GM18861 (cell line): ENCODE data around the gene IL12RB2.
A peak's percentile ranks its signal among the peaks of the same experiment; 100 is the strongest.
"Not testable (repeated sequence)": the region's sequence is repeated elsewhere in the genome, so short reads cannot be mapped to it uniquely, and the experiment has no call there.

Experiments used
- ATAC-seq: cut with Tn5 transposase; IDR thresholded peaks from one replicate; pipeline ENCODE4 v1.9.1; 2021; ENCODE audit not compliant: unreplicated experiment

Gene IL12RB2

DNA sequence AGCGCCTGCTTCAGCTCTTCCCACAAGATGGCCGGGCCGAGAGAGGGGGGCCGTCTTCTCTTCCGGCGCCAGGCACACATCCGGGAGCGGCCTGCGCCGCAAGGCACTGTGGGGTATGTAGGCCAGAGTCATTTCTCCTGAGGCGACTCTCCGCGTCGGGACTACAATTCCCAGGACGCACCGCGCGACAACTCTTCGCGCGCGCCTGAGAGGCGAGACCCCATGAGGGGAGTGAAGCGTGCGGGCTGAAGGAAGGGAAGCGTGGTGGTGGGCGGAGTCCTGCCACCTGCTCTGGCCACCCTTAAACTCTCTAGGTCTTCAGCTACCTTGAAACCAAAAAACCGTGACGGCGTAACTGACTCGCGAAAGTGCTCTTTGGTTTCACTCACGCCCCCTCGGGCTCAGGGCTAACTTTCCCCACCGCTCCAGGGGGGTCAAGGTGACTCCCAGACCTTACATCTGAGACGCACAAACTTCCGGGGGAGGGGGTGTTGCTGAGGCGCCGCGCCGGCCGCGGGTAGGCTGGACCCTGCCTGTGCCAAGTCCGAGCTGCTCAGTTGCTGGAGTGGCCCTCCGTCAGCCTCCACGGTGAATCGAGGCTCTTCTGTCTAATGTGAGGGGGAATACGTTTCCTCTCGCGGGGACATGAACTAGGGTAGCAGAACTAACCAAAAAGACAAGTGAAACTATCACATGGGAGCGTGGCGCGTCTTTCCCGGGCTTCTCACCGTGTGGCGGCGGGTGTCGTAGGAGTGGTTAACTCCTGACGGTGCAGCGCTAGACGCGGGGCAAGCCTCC lies 122.9 kb downstream of the IL12RB2 start, which contains the start of gene SERBP1:
Gene SERBP1 (minus strand): TSS at position 45 of the 798 bp plus-strand sequence. CDS start 102 bp downstream, outside the sequence.
- peak; percentile 90 for ATAC-seq

DNA sequence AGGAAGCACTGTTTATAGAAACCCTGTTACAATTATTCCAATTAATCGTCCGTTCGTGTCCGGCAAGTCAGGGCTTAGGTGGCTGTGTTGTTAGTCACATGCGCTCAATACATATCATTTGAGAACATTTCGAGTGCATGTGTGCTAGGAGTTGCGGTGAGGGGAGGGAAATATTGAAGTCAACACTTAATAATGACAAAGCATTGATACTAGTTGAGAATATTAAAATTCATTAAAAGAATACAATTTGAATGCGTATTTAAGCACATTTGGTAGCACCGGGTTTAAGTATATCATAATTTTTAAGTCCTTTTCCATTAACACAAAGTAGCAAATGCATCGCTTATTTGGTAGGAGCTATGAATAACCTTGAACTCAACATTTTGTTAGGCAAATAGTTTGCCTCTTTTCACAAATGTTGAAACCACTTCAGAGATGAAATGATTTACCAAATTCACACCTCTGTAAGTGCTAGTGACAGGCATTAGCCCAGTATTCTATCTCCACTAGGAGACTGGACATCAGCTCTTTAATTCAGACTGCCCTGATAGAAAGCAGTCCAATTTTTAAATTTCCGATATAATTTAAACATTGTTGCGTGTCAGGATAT lies 123.6 kb downstream of the IL12RB2 start:
- ATAC-seq = no peak

DNA sequence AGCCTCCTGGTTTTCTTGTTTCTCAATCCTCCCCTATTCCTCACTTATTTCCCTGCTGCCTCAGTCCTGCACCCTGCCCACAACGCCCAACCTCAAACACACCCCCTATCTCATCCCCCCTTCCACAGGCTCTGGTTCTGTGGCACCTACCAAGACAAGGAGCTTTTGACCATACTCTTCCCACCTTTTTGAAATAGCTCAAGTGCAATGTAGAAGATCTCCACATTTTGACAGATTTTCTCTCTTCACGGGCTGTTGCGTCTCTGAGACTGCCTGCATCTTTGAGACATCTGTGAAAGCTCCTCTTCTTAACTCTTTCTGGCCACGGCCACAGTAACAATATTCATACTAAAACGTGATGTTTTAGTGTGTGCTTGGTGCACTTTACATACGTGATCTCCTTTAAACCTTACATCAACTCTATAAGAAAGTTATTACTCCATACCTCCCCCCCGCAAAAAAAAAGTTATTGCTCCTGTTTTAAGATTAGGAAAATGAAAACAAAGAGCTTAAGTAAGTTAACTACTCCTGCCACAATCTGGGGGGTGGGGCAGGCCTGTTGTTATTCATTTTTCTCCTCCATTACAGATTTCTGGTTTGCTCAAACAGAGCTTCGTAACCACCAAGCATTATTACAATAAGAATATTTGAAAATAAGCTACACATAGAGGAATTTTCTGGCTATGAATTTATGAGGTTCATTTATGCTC lies 124.4 kb downstream of the IL12RB2 start:
- ATAC-seq = no peak

DNA sequence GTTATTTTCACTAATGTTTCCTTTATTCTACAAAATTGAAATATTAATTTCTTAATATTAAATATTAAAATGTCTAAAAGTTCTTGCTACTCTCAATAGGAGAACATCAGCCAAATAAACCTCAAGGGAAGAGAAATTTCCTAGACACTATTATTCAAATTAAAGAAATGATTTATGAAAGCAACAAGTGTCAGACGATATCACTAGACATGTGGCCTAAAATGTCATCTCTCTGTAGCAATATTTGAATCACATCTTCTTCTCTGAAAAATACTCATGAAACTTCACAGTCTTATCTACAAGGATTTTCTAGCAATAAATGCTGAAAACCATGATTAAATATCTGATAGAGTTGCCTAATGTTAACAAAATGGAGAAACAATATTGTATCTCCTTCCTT lies 125.1 kb downstream of the IL12RB2 start:
- ATAC-seq = no peak

DNA sequence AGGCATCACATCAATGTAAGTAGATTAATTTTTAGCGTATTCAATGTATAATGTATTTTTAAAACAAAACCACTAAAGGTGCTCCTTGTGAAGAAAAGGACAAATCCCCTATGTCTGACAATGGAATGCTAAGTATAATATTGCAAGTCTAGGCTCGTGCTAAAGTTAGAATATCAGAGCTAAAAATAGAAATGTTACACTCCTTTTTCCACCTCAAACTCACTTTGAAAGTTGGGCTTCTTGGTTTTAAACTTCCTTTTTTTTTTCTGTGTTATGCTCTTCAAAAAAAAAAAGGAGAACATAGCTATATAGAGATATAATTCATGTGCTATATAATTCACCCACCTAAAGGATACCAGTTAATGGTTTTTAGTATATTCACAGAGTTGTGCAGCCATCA lies 126.2 kb downstream of the IL12RB2 start:
- ATAC-seq = no peak

DNA sequence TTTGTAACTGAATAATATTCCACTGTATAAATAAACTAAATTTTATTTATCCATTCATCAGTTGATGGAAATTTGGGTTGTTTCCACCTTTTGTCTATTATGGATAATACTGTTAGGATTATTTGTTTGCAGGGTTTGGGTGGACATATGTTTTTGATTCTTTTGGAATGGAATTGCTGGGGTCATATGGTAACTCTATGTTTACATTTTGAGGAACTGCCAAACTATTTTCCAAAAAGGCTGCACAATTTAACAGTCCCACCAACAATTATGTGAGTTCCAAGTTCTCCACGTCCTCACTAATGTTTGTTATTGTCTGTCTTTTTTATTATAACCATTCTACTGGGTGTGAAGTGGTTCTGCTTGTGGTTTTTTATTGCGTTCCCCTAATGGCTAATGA lies 126.8 kb downstream of the IL12RB2 start:
- ATAC-seq = no peak

DNA sequence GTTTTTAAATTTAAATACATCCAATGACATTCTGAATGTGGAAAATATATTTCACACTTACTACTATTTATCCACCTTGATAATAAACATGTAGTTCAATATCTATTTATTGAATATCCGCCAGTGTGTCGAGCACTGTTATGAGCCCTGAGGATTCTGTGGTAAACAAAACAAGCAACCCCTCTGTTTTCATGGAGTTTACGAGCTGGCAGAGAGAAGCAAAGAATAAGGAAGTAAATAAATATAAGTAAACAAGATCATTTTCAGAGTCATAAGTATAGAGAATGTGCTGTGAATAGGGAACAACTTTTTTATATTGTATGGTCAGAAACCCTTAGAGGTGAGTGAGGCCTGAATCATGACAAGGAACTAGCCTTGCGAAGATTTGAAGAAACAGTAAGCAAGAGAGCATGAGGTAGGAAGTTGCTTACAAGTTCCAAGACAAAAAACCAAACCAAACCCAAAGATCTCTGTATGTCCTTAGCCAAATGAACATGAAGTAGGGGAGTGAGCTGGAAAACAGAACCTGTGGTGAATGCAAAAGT lies 128.9 kb downstream of the IL12RB2 start:
- no peak for ATAC-seq

DNA sequence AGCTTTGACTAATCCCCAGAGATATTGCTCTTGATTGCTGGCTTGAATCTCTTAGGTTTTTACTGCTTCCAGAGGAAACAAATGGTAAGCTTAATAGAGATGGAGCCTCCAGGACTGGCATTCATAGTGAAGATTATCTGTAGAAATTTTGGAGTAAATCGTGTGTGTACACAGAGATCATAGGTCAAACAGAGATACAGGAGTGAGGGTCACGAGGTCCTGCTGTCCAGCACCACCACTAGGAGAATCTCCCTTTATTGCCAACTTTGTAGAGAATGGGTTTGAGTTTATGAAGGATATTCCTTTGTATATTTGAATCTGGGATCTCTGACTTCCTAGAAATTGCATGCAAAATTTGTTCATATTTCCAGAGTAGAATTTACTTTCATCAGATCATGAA lies 130.3 kb downstream of the IL12RB2 start:
- ATAC-seq = no peak

DNA sequence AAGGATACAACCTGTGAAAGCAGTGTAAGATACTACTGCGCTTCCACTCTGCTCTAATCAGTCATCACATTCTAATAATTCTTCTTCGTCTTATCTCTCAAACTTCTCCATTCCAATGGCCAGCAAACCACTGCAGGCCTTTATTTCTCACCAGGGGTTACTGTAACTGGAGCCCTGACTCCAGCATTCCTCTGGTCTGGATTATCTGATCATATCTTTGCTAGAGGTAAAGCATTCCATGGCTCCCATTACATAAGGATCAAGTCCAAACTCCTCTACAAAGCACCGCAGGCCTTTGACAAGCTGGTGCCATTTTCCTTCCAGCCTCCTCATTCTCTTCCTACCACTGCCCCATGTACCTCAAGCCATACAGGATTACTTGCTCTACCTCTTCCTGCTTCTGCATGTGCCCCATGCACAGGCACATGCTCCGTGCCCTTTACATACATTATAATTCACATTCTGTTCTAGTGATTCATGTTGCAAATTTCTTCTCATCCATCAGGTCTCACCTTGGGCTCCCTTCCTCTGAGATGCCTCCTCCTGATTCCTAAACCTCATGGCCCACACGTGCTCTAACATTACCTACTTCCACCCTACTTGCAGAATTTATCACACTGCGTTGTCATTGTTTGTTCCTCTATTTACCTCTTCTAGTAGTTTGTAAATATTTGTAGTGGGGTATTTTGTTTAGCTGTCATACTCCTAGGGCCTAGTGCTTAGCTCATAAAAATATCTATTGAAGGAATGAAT lies 131.8 kb downstream of the IL12RB2 start:
- ATAC-seq = no peak

DNA sequence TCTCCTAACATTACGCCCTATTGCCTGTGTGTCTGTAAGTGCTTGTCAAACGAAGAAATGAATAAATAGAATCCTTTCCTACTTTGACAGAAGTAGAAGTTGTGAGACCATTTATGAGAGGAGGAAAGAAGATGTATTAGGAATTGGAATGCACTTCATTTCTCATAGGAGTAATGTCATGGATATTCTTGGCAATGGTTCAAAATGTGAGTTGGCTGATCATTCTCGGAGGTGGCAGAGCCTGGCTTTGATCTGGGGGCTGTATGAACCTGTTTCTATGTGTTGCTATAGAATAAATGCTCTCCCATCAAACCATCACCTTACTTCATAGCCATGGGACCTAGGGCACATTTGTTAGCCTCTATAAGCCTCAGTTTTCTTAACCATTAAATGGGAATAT lies 132.7 kb downstream of the IL12RB2 start:
- no peak for ATAC-seq

DNA sequence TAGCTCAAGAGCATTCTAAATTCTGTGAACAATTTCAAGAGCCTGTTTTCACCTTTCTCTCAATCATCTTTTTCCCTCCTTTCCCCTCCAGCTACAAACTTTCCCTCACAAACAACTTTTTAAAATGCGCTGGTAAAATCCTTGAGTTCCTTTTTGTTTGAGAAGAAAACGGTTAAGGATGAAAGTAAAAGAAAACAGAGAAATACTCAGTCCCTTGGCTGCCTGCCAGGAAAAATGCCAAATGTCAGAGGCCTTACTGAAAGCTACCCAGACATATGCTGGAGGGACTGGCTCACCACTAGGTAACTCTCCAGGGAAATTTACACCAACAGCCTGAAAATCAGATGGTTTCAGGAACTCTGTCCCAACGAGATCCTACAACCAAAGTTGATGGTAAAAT lies 133.5 kb downstream of the IL12RB2 start:
- no peak for ATAC-seq

DNA sequence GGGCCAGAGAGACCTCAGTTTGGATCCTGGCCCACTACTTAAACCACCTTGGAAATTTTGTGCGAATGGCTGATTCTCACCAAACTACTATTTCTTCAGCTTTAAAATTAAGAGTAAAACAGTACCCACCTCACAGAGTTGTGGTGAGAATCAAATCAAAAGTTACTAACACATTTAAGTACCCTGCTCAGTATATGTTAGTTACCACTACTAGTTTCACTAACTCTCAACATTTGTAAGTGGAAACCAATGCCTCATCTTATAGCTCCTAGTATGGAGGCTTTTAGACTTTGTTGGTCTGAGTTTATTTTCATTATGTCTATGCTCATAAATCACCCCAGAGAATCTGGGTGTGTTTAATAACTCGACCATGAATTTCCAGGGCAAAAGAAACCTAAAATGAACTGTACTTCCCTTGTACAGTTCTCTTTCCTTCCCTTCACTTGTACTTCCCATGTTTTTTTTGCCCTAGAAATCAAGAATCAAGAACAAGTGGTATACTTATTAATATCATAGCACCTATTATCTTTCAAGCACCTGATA lies 134.1 kb downstream of the IL12RB2 start:
- ATAC-seq = no peak

DNA sequence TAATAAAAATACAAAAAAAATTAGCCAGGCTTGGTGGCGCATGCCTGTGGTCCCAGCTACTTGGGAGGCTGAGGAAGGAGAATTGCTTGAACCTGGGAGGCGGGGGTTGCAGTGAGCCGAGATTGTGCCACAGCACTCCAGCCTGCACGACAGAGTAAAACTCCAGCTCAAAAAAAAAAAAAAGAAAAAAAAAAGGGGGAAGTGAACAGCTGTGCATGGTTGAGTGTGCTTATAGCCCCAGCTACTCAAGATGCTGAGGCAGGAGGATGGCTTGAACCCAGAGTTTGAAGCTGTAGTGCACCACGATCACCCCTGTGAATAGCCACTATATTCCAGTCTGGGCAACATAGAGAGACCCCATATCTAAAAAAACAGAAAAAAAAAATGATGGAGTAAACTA lies 138.3 kb downstream of the IL12RB2 start:
- ATAC-seq = not testable (repeated sequence)
